ENCODE results near the gene CALU. TPM values are rescaled to one million over a fixed set of nuclear protein-coding genes. Genes with fewer than 3 reads are reported as not detected.

Gene CALU
- total and polyA plus RNA-seq, 2 experiments from 2014 or later = 1,589 to 1,706 TPM

DNA sequence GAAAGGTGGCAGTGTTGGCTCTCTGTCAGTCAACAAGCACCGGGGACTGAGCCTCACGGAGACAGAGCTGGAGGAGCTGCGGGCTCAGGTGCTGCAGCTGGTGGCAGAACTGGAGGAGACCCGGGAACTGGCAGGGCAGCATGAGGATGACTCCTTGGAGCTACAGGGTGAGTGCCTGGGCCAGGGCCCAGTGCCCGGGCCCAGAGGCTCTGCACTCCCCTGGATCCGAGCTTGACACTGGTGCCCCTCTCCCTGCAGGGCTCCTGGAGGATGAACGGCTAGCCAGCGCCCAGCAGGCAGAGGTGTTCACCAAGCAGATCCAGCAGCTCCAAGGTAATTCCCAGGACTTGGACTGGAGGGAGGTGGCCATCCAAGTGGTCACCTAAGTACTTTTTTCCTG lies 55.3 kb downstream of the CALU start:
- no peak for TF ChIP-seq EZH2phosphoT487 (IDR thresholded peaks at IDR 0.05; ENCODE audit: insufficient read depth, low read depth)
- TF ChIP-seq EZH2 (IDR thresholded peaks at IDR 0.05; ENCODE audit: insufficient read depth, poor library complexity, severe bottlenecking) = no peak
- no peak overlapping the region for H3K9ac ChIP-seq
- H4K20me1 ChIP-seq (ENCODE audit: insufficient read depth) = no peaks in the 10 kb centered on the region
- peaks cover 8% of the 10 kb centered on the region; the same call in 1 of the 2 replicates for H3K4me1 ChIP-seq (ENCODE audit: insufficient read depth)
- H3K27me3 ChIP-seq (replicated peaks; ENCODE audit: insufficient read depth) = no peaks in the 10 kb centered on the region
- H3K27ac ChIP-seq = no peak overlapping the region
- no peak overlapping the region for H3K4me2 ChIP-seq (ENCODE audit: unreplicated experiment)
- H3K79me2 ChIP-seq (ENCODE audit: insufficient read depth) = no peaks in the 10 kb centered on the region
- no peaks in the 10 kb centered on the region for H3K36me3 ChIP-seq (ENCODE audit: low read depth)
- no peaks in the 10 kb centered on the region for H3K9me2 ChIP-seq (ENCODE audit: insufficient read depth)
- H3K4me3 ChIP-seq = no peak overlapping the region
- no peak for DNase-seq
- in situ Hi-C loops (cut with MboI) = no loop called here
- peaks cover 18% of the 10 kb centered on the region; the same call in 1 of the 2 replicates for H3F3A ChIP-seq (ENCODE audit: insufficient read depth)
- H3K9me3 ChIP-seq (ENCODE audit: low read depth) = no peaks in the 10 kb centered on the region
- WGBS, 2 experiments (ENCODE audit: low coverage in 1 of 2, low lambda C conversion rate in 2 of 2, missing lambda C conversion rate in 2 of 2) = 94 to 96% methylated on average over 8 of the region's 8 CpGs
- H2AFZ ChIP-seq = no peak overlapping the region

DNA sequence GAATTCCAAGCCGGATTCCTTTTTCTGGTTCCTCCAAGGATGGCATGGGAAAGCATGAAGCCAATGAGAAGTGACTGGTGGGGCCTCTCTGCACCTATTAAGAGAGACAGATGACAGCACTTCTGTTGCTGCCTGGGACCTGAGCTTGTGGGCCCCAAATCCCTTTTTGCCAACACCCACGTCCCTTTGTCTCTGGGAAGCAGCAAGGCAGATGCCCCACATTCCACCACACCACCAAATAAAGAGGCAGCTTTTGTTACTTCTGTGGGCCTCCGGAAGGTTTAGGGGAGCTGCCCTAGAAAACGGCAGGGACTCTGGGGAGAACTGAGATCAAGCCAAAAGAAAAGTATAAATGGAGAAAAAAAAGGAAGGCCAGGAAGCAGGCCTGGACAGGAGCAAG lies 56.0 kb downstream of the CALU start:
- Histone ChIP-seq H3K4me2 (ENCODE audit: unreplicated experiment) (no peak overlapping the region), H3K9me3 (ENCODE audit: low read depth) (no peaks in the 10 kb centered on the region), H3K9ac (no peak overlapping the region)

DNA sequence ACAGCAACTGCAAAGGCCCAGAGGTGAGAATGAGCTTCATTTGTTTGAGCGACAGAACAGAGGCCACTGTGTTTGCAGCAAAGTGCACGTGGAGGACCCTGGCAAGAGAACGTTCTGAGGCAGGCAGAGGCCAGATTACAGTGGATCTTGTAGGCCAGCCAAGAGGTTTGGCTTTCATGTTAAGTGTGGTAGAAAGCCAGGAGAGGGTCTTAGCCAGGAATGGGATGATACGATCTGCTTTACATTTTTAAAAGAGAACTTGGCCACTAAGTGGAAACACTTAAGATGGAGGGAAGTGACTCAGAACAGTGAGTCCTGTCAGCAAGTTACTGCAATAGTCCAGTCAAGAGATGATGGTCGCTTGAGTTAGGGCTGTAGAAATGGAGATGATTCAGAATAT lies 57.2 kb downstream of the CALU start:
- Histone ChIP-seq H3K79me2 (ENCODE audit: insufficient read depth) (no peaks in the 10 kb centered on the region), H3K9me2 (ENCODE audit: insufficient read depth) (no peaks in the 10 kb centered on the region), H3F3A (ENCODE audit: insufficient read depth) (peaks cover 12% of the 10 kb centered on the region; the same call in 1 of the 2 replicates), H3K4me1 (ENCODE audit: insufficient read depth) (peaks cover 8% of the 10 kb centered on the region; the same call in 1 of the 2 replicates), H3K27ac (peak overlapping the region; percentile 34), H3K4me2 (ENCODE audit: unreplicated experiment) (no peak overlapping the region), H3K27me3 (replicated peaks; ENCODE audit: insufficient read depth) (no peaks in the 10 kb centered on the region), H3K9me3 (ENCODE audit: low read depth) (no peaks in the 10 kb centered on the region), H3K4me3 (no peak overlapping the region), H3K36me3 (ENCODE audit: low read depth) (no peaks in the 10 kb centered on the region), H4K20me1 (ENCODE audit: insufficient read depth) (no peaks in the 10 kb centered on the region), H2AFZ (peak overlapping the region; percentile 53; the same call in 1 of the 2 replicates), H3K9ac (no peak overlapping the region)
- WGBS, 2 experiments (ENCODE audit: low coverage in 1 of 2, low lambda C conversion rate in 2 of 2, missing lambda C conversion rate in 2 of 2) = 43 to 45% methylated on average over 5 of the region's 5 CpGs
- in situ Hi-C loops (cut with MboI) = no loop called here
- TF ChIP-seq EZH2phosphoT487 (IDR thresholded peaks at IDR 0.05; ENCODE audit: insufficient read depth, low read depth) (no peak), EZH2 (IDR thresholded peaks at IDR 0.05; ENCODE audit: insufficient read depth, poor library complexity, severe bottlenecking) (no peak)
- peak; percentile 87 for DNase-seq

More for the DNA sequence above, 56.0 kb downstream of the CALU start:
- H3K9me2 ChIP-seq (ENCODE audit: insufficient read depth) = no peaks in the 10 kb centered on the region
- no peaks in the 10 kb centered on the region for H3K27me3 ChIP-seq (replicated peaks; ENCODE audit: insufficient read depth)
- in situ Hi-C loops (cut with MboI) = no loop called here
- no peak overlapping the region for H2AFZ ChIP-seq
- H3K36me3 ChIP-seq (ENCODE audit: low read depth) = no peaks in the 10 kb centered on the region
- peaks cover 17% of the 10 kb centered on the region; the same call in 1 of the 2 replicates for H3F3A ChIP-seq (ENCODE audit: insufficient read depth)
- H4K20me1 ChIP-seq (ENCODE audit: insufficient read depth) = no peaks in the 10 kb centered on the region
- 94 to 99% methylated on average over 4 of the region's 4 CpGs for WGBS, 2 experiments (ENCODE audit: low coverage in 1 of 2, low lambda C conversion rate in 2 of 2, missing lambda C conversion rate in 2 of 2)
- no peak for DNase-seq
- H3K4me1 ChIP-seq (ENCODE audit: insufficient read depth) = peaks cover 8% of the 10 kb centered on the region; the same call in 1 of the 2 replicates
- no peak for TF ChIP-seq EZH2phosphoT487 (IDR thresholded peaks at IDR 0.05; ENCODE audit: insufficient read depth, low read depth)
- TF ChIP-seq EZH2 (IDR thresholded peaks at IDR 0.05; ENCODE audit: insufficient read depth, poor library complexity, severe bottlenecking) = no peak
- no peak overlapping the region for H3K27ac ChIP-seq
- H3K79me2 ChIP-seq (ENCODE audit: insufficient read depth) = no peaks in the 10 kb centered on the region
- no peak overlapping the region for H3K4me3 ChIP-seq

DNA sequence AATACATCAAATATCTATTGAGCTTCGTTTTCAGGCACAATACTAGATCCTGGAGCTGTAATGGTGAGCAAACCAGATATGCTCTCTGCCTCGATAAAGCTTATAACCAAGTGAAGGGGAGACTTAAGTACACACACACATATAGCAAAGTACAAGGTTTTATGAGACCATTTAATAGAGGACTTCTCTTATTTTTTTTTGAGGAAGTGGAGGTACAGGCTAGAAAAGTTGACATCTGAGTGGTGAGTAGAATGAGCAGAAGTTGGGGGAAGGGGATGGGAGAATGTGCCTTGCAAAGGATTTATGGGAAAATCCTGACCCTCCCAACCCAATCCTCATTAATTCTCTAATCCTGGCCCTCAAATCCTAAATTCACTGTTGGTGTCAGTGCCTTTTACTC lies 60.3 kb downstream of the CALU start:
- Histone ChIP-seq H3K4me2 (ENCODE audit: unreplicated experiment) (no peak overlapping the region), H3K9me2 (ENCODE audit: insufficient read depth) (no peaks in the 10 kb centered on the region), H3K4me1 (ENCODE audit: insufficient read depth) (peaks cover 8% of the 10 kb centered on the region; the same call in 1 of the 2 replicates), H3F3A (ENCODE audit: insufficient read depth) (peaks cover 12% of the 10 kb centered on the region), H3K9ac (no peak overlapping the region), H3K9me3 (ENCODE audit: low read depth) (no peaks in the 10 kb centered on the region), H3K4me3 (no peak overlapping the region), H3K36me3 (ENCODE audit: low read depth) (no peaks in the 10 kb centered on the region), H4K20me1 (ENCODE audit: insufficient read depth) (no peaks in the 10 kb centered on the region), H3K79me2 (ENCODE audit: insufficient read depth) (no peaks in the 10 kb centered on the region), H3K27ac (no peak overlapping the region), H2AFZ (no peak overlapping the region), H3K27me3 (replicated peaks; ENCODE audit: insufficient read depth) (no peaks in the 10 kb centered on the region)
- DNase-seq = no peak
- 97 to 98% methylated on average over 2 of the region's 2 CpGs for WGBS, 2 experiments (ENCODE audit: low coverage in 1 of 2, low lambda C conversion rate in 2 of 2, missing lambda C conversion rate in 2 of 2)
- TF ChIP-seq EZH2 (IDR thresholded peaks at IDR 0.05; ENCODE audit: insufficient read depth, poor library complexity, severe bottlenecking) (no peak), EZH2phosphoT487 (IDR thresholded peaks at IDR 0.05; ENCODE audit: insufficient read depth, low read depth) (no peak)
- in situ Hi-C loops (cut with MboI) = no loop called here

Data from GM23248 (cell line).